Measurements from ENCODE around the gene LRRC26. TPM values are rescaled to one million over a fixed set of nuclear protein-coding genes. Genes with fewer than 3 reads are reported as not detected.

Gene LRRC26
- total RNA-seq, 1 experiment from 2014 or later, result 0.12 TPM

GRCh38 chr9:137183980-137184595 is 14.2 kb upstream of the LRRC26 start:
- no peak for DNase-seq (ENCODE audit: low spot score)

GRCh38 chr9:137182836-137183235 is 13.0 kb upstream of the LRRC26 start:
- DNase-seq (ENCODE audit: low spot score), result no peak

GRCh38 chr9:137181680-137182079 is 11.8 kb upstream of the LRRC26 start:
- DNase-seq (ENCODE audit: low spot score), result no peak

- DNase-seq (ENCODE audit: low spot score), result no peak
These were observed 10.6 kb upstream of the LRRC26 start for GRCh38 chr9:137180491-137180890.

- no peak for DNase-seq (ENCODE audit: low spot score)
These were observed 9.9 kb upstream of the LRRC26 start for GRCh38 chr9:137179761-137180160.

- no peak for DNase-seq (ENCODE audit: low spot score)
These were observed 9.2 kb upstream of the LRRC26 start for GRCh38 chr9:137178939-137179630.

GRCh38 chr9:137178201-137178938 is 8.5 kb upstream of the LRRC26 start:
- no peak for DNase-seq (ENCODE audit: low spot score)

- DNase-seq (ENCODE audit: low spot score), result no peak
These were observed 6.7 kb upstream of the LRRC26 start for GRCh38 chr9:137176302-137177182.

GRCh38 chr9:137175345-137175961 is 5.6 kb upstream of the LRRC26 start:
- no peak for DNase-seq (ENCODE audit: low spot score)

GRCh38 chr9:137174722-137175293 is 5.0 kb upstream of the LRRC26 start:
- DNase-seq (ENCODE audit: low spot score), result no peak

- no peak for DNase-seq (ENCODE audit: low spot score)
These were observed 4.2 kb upstream of the LRRC26 start for GRCh38 chr9:137173796-137174664.

- no peak for DNase-seq (ENCODE audit: low spot score)
These were observed 3.3 kb upstream of the LRRC26 start for GRCh38 chr9:137172901-137173795.

GRCh38 chr9:137171149-137171900 is 1.5 kb upstream of the LRRC26 start:
- no peak for DNase-seq (ENCODE audit: low spot score)

GRCh38 chr9:137170486-137171148 is 766 bp upstream of the LRRC26 start:
- no peak for DNase-seq (ENCODE audit: low spot score)

- DNase-seq (ENCODE audit: low spot score), result no peak
These were observed 671 bp downstream of the LRRC26 start for GRCh38 chr9:137168904-137169856.

GRCh38 chr9:137168573-137168903 is 1.3 kb downstream of the LRRC26 start:
- no peak for DNase-seq (ENCODE audit: low spot score)

Measured in H4 (cell line).